Lower leg skin (tissue), 3 donors: ENCODE results near the gene PLP2.
"Not testable (repeated sequence)": the region's sequence is repeated elsewhere in the genome, so short reads cannot be mapped to it uniquely, and the experiment has no call there.

ENCODE experiments used
- CTCF ChIP-seq, 3 donors: fragments of 450-650 bp; IDR thresholded peaks; one replicate each; pipeline ENCODE4 v1.5.1; 2016; ENCODE audit warnings: antibody characterized with exemption in 3 of 3, mild to moderate bottlenecking in 3 of 3, moderate library complexity in 2 of 3
- POLR2A ChIP-seq, 2 donors: fragments of 450-650 bp; IDR thresholded peaks; one replicate each; pipeline ENCODE4 v1.6.1; 2016 to 2017; ENCODE audit warnings: antibody characterized with exemption in 2 of 2, mild to moderate bottlenecking in 1 of 2, moderate library complexity in 1 of 2

- TF ChIP-seq CTCF, POLR2A (IDR thresholded peaks at IDR 0.05): not testable (repeated sequence)
Measured at GRCh38 chrX:49148390-49149100, 23.2 kb upstream of the PLP2 start.
